Measurements from ENCODE around the gene AADAT.

DNA sequence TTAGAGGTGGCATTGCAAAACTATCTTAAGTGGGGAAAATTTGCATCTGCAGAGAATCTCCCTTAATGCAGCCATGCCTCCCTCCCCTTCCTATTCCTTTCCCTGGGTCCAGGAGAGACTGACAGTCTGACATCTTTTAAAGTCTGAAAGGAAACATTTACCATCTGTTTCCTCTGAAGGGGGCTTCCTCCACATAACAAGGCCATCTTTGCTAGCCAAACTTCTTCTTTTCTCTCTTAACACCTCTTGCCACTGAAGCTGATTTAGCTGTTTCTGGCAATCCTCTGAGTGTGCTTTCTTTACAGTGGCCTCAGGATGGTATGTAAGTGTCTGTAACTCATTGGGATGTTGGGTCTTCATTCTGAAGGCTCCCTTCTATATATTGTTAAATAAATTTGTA is 34.6 kb upstream of the AADAT start:
- TF ChIP-seq, protein P1, sequence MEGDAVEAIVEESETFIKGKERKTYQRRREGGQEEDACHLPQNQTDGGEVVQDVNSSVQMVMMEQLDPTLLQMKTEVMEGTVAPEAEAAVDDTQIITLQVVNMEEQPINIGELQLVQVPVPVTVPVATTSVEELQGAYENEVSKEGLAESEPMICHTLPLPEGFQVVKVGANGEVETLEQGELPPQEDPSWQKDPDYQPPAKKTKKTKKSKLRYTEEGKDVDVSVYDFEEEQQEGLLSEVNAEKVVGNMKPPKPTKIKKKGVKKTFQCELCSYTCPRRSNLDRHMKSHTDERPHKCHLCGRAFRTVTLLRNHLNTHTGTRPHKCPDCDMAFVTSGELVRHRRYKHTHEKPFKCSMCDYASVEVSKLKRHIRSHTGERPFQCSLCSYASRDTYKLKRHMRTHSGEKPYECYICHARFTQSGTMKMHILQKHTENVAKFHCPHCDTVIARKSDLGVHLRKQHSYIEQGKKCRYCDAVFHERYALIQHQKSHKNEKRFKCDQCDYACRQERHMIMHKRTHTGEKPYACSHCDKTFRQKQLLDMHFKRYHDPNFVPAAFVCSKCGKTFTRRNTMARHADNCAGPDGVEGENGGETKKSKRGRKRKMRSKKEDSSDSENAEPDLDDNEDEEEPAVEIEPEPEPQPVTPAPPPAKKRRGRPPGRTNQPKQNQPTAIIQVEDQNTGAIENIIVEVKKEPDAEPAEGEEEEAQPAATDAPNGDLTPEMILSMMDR (IDR thresholded peaks at IDR 0.05): no peak
- TF ChIP-seq POLR2A (IDR thresholded peaks at IDR 0.05): no peak
